Measurements from ENCODE around the gene CRK. TPM values are rescaled to one million over a fixed set of nuclear protein-coding genes. Genes with fewer than 3 reads are reported as not detected.

Gene CRK
- total RNA-seq, 1 donor from 2014 or later = 66.2 TPM

DNA sequence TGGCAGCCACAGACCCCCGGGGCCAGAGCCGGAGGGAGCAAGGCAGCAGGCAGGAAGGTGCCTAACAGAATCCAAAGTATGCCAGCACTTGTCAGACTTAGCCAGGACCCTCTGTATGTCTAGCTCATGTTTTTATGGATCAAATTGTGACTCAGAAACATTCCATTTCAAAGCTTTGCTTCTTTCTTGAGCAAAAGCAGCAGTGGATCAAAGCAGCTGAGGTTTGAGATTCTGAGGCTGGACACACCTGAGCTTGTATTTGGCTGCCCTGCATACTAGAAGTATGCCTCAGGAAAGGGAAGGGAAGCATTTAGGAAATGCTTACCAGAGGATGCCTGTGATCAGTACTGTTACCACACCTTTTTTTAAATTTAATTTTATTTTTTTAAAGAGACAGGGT, 42.2 kb upstream of the CRK start:
- H3K4me1 ChIP-seq = peaks cover 38% of the 10 kb centered on the region
- H3K27ac ChIP-seq = no peak overlapping the region
- intact Hi-C loops (cut with DNase I) = no loop called here
- H3K36me3 ChIP-seq = peaks cover 50% of the 10 kb centered on the region
- TF ChIP-seq CTCF (IDR thresholded peaks at IDR 0.05) = no peak
- no peaks in the 10 kb centered on the region for H3K27me3 ChIP-seq (ENCODE audit: low read depth)
- DNase-seq (no peak), ATAC-seq (no peak)
- H3K9me3 ChIP-seq = no peaks in the 10 kb centered on the region
- H3K4me3 ChIP-seq = no peak overlapping the region

DNA sequence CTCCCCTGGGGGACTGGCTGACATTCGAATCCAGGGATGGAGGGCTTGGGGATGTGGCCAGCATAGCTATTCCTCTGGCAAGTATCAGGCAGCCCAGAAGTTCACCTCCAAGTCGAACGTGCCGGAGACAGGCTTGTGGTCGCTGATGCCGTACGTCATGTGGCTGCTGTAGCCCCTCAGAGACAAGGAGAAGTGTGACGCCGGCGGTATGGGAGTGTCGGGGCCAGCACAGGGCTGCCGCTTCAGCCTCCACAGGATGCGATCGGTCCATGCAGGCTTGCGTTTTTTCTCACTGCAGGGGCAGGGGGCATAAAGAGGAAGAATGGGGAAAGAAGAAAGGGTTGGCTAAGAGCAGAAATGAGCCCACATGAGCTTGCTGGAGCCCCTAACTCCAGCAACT, 41.8 kb upstream of the CRK start:
- Histone ChIP-seq H3K27ac (no peak overlapping the region), H3K4me1 (peaks cover 42% of the 10 kb centered on the region), H3K36me3 (peaks cover 50% of the 10 kb centered on the region), H3K4me3 (no peak overlapping the region), H3K9me3 (no peaks in the 10 kb centered on the region), H3K27me3 (ENCODE audit: low read depth) (no peaks in the 10 kb centered on the region)
- intact Hi-C loops (cut with DNase I) = no loop called here
- ATAC-seq (no peak), DNase-seq (no peak)
- TF ChIP-seq CTCF (IDR thresholded peaks at IDR 0.05) = no peak

- H3K27ac ChIP-seq = no peak overlapping the region
- DNase-seq (no peak), ATAC-seq (no peak)
- no peaks in the 10 kb centered on the region for H3K9me3 ChIP-seq
- H3K4me3 ChIP-seq = no peak overlapping the region
- no peaks in the 10 kb centered on the region for H3K27me3 ChIP-seq (ENCODE audit: low read depth)
- peaks cover 52% of the 10 kb centered on the region for H3K4me1 ChIP-seq
- TF ChIP-seq CTCF (IDR thresholded peaks at IDR 0.05) = no peak
- intact Hi-C loops (cut with DNase I) = no loop called here
- peaks cover 50% of the 10 kb centered on the region for H3K36me3 ChIP-seq
Observed at GRCh38 chr17:1496869-1497268, 40.8 kb upstream of the CRK start.

- peak; percentile 5 to 42 for ATAC-seq
- Histone ChIP-seq H3K9me3 (no peaks in the 10 kb centered on the region), H3K27ac (peak overlapping the region; percentile 91), H3K4me1 (peaks cover 54% of the 10 kb centered on the region), H3K27me3 (ENCODE audit: low read depth) (no peaks in the 10 kb centered on the region), H3K36me3 (peaks cover 47% of the 10 kb centered on the region), H3K4me3 (no peak overlapping the region)
- no peak for DNase-seq
- TF ChIP-seq CTCF (IDR thresholded peaks at IDR 0.05) = no peak
- intact Hi-C loops (cut with DNase I) = no loop called here
Observed at GRCh38 chr17:1495265-1495989, 39.4 kb upstream of the CRK start.

DNA sequence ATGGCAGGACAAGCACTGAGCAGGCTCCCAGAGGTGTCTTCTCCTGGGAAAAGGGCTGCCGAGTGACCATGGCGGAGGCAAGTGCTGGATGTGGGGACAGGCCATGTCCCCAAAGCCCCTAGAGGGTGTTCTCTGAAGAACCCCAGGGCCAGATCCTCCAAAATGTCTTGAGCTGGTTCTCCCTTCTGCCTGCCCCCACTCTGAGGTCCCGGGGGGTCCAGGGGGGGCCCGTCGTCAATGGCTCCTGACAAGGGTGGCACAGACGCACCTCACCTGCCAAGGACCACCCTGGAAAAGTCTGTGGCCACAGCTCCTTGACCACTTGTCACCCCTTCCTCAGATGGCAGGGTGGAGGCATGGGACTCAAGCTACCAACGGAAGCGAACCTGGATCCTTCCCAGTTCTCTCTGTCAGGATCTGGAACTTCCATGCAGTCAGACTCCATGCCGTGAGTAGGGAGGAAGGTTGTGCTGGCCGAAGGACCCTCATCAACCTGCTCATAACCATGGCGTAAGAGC, 38.8 kb upstream of the CRK start:
- intact Hi-C loops (cut with DNase I) = no loop called here
- no peak for TF ChIP-seq CTCF (IDR thresholded peaks at IDR 0.05)
- H3K4me3 ChIP-seq = no peak overlapping the region
- ATAC-seq (no peak), DNase-seq (no peak)
- peaks cover 45% of the 10 kb centered on the region for H3K36me3 ChIP-seq
- peaks cover 61% of the 10 kb centered on the region for H3K4me1 ChIP-seq
- peak overlapping the region; percentile 91 for H3K27ac ChIP-seq
- no peaks in the 10 kb centered on the region for H3K27me3 ChIP-seq (ENCODE audit: low read depth)
- H3K9me3 ChIP-seq = no peaks in the 10 kb centered on the region
